Measurements from ENCODE around the gene RAPGEF5. TPM values are rescaled to one million over a fixed set of nuclear protein-coding genes. Genes with fewer than 3 reads are reported as not detected.

RAPGEF5 gene
- total and polyA plus RNA-seq, 8 donors = 1.5 to 190 (median 12.7) TPM

DNA sequence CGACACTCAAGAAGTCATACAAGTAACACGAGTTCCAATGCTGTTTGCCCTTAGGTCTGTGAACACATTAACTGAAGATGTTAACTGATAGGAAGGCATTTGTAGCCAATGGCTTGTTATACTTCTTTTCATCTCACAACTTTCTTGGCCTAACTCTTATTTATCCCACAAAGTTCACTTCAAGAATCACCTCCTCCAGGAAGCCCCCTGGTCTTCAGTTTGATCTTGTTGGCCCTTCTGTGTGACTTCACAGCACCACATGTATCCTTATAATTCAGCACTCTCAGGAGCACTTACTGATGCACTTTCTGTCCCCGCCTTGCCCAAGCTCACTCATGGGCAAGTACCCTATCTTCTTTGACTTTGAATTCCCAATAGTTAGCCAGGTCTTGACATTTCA is 159.6 kb downstream of the RAPGEF5 start:
- Histone ChIP-seq H3K4me1 (peaks cover 0 to 11% (median 7%) of the 10 kb centered on the region in 4 donors), H3K9me3 (no peaks in the 10 kb centered on the region), H3K27ac (no peak overlapping the region), H3K36me3 (peaks cover 0 to 12% (median 5%) of the 10 kb centered on the region in 4 donors), H3K27me3 (no peaks in the 10 kb centered on the region), H3K4me3 (no peak overlapping the region)
- intact Hi-C loops (cut with DNase I; ENCODE audit: low total_unique reads) = no loop called here
- no peak for DNase-seq
- no peak for TF ChIP-seq POLR2AphosphoS5 (IDR thresholded peaks at IDR 0.05)
- TF ChIP-seq EP300 (IDR thresholded peaks at IDR 0.05) = no peak
- TF ChIP-seq, protein P1, sequence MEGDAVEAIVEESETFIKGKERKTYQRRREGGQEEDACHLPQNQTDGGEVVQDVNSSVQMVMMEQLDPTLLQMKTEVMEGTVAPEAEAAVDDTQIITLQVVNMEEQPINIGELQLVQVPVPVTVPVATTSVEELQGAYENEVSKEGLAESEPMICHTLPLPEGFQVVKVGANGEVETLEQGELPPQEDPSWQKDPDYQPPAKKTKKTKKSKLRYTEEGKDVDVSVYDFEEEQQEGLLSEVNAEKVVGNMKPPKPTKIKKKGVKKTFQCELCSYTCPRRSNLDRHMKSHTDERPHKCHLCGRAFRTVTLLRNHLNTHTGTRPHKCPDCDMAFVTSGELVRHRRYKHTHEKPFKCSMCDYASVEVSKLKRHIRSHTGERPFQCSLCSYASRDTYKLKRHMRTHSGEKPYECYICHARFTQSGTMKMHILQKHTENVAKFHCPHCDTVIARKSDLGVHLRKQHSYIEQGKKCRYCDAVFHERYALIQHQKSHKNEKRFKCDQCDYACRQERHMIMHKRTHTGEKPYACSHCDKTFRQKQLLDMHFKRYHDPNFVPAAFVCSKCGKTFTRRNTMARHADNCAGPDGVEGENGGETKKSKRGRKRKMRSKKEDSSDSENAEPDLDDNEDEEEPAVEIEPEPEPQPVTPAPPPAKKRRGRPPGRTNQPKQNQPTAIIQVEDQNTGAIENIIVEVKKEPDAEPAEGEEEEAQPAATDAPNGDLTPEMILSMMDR (IDR thresholded peaks at IDR 0.05) = no peak
- TF ChIP-seq POLR2A (IDR thresholded peaks at IDR 0.05) = no peak
- 89 to 98% (median 90%) methylated on average over 3 of the region's 3 CpGs for WGBS, 5 donors

DNA sequence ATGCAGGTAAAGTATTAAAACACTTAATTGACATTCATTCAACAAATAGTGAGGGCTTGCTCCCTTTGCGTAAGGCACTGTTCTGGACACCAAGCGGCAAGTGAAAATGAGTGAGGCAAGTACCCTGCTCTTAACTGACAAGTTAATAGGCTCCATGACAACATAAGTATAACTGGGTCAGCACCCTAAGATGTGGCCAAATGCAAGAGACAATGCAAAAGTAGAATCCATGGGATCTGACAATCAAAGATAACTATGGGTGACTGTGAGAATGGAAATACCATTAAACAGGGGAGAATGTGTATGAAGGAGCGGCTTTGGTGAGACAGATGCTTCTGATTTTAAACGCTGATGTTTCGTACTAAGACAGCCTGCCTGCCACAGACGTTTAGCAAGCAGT is 160.5 kb downstream of the RAPGEF5 start:
- no peak overlapping the region for H3K27ac ChIP-seq
- intact Hi-C loops (cut with DNase I; ENCODE audit: low total_unique reads) = no loop called here
- H3K9me3 ChIP-seq = no peaks in the 10 kb centered on the region
- H3K4me3 ChIP-seq = no peak overlapping the region
- H3K36me3 ChIP-seq = peaks cover 0 to 12% (median 5%) of the 10 kb centered on the region in 4 donors
- 89 to 94% (median 91%) methylated on average over 6 of the region's 6 CpGs for WGBS, 5 donors
- H3K4me1 ChIP-seq = peaks cover 0 to 11% (median 7%) of the 10 kb centered on the region in 4 donors
- no peak for DNase-seq
- TF ChIP-seq POLR2A (IDR thresholded peaks at IDR 0.05) = no peak
- TF ChIP-seq, protein P1 (IDR thresholded peaks at IDR 0.05) = no peak
- no peak for TF ChIP-seq EP300 (IDR thresholded peaks at IDR 0.05)
- no peak for TF ChIP-seq POLR2AphosphoS5 (IDR thresholded peaks at IDR 0.05)
- H3K27me3 ChIP-seq = no peaks in the 10 kb centered on the region

DNA sequence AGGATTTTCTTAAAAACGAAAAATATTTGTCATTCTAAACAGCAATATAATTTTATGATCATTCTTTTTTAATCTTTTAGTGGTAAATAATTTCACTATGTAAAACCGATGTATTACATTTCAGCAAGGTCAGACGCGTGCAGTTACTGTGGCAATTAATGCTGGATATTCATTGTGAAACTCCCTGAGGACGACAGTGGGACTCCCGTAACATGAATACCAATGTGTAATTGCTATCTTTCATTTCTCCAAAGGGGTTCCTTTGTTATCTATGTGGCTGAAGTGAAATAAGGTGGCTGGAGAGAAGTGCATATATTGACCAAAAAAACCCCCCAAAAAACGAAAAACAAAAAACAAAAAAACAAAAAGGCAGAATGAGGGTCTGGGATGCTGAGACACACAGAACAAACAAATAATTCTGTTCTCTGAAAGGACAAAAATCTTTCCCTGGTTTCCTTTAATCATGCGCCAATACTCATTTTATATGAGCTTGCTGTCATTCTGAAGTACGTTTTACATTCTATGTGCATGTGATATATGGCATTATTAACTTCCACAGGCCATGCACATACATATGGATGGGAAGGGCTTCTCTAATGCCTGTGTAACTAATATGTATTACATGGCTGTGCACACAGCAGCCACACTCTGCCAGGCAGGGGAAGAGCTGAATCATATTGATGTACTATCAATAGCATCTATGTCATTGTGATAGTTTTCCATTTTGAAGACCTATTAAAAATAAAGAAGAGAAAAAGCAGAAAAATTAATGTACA is 161.4 kb downstream of the RAPGEF5 start:
- no peaks in the 10 kb centered on the region for H3K9me3 ChIP-seq
- no peaks in the 10 kb centered on the region for H3K27me3 ChIP-seq
- no peak overlapping the region for H3K27ac ChIP-seq
- no peak for DNase-seq
- intact Hi-C loops (cut with DNase I; ENCODE audit: low total_unique reads) = no loop called here
- H3K36me3 ChIP-seq = peaks cover 0 to 15% (median 5%) of the 10 kb centered on the region in 4 donors
- H3K4me1 ChIP-seq = peaks cover 0 to 11% (median 7%) of the 10 kb centered on the region in 4 donors
- 85 to 90% (median 89%) methylated on average over 9 of the region's 9 CpGs for WGBS, 5 donors
- H3K4me3 ChIP-seq = no peak overlapping the region
- TF ChIP-seq POLR2AphosphoS5 (IDR thresholded peaks at IDR 0.05) (no peak), POLR2A (IDR thresholded peaks at IDR 0.05) (no peak), EP300 (IDR thresholded peaks at IDR 0.05) (no peak)
- TF ChIP-seq, protein P1 (IDR thresholded peaks at IDR 0.05) = no peak

DNA sequence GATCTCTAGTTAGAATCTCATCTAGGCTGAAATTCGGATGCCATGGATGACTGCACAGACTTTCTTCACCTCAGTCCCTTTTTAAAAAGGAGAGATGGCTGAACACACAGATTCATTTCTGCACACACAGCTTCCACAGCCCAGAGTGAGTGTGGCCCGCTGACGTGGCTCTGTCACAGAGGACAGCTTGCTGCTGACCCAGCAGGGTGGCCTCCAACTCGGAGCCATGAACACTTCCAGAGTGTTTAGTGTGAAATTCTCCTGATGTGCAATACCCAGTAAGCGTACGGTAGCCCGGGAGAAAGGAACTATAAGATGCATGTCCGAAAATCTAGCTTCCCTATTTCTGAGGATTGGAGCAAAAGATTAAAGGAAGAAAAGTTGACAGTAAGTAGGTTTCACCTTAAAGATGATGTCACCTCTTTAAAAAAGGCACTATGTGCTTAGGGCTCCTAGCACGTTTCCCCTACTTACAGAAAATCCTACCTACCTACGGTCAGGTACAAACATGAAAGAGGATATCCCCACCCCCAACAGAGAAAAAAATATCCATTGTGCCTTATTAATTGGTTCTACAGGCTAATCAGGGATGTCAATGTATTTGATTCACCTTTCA is 162.2 kb downstream of the RAPGEF5 start:
- intact Hi-C loops (cut with DNase I; ENCODE audit: low total_unique reads) = no loop called here
- DNase-seq = no peak
- H3K4me3 ChIP-seq = no peak overlapping the region
- H3K27ac ChIP-seq = no peak overlapping the region
- 84 to 92% (median 90%) methylated on average over 10 of the region's 10 CpGs for WGBS, 5 donors
- H3K27me3 ChIP-seq = no peaks in the 10 kb centered on the region
- TF ChIP-seq, protein P1 (IDR thresholded peaks at IDR 0.05) = no peak
- TF ChIP-seq EP300 (IDR thresholded peaks at IDR 0.05) = no peak
- peaks cover 0 to 16% (median 5%) of the 10 kb centered on the region in 4 donors for H3K36me3 ChIP-seq
- H3K9me3 ChIP-seq = no peaks in the 10 kb centered on the region
- H3K4me1 ChIP-seq = peaks cover 0 to 11% (median 7%) of the 10 kb centered on the region in 4 donors

All from stomach (tissue), 9 donors.